Measurements from ENCODE around the gene CDKN2B-AS1.

- TF ChIP-seq CTCF (IDR thresholded peaks at IDR 0.05) (no peak), POLR2A (IDR thresholded peaks at IDR 0.05) (no peak)
These were observed 125.6 kb downstream of the CDKN2B-AS1 start for GRCh38 chr9:22120159-22120549.
